ENCODE results near the gene RFK.

RFK gene

GRCh38 chr9:76425677-76426453 lies 31.6 kb upstream of the RFK start:
- DNase-seq (ENCODE audit: insufficient read length) (no peak), FAIRE-seq (no peak)
- no peak for TF ChIP-seq TAF1 (IDR thresholded peaks at IDR 0.05; ENCODE audit: borderline replicate concordance, low read depth, low read length)

DNA sequence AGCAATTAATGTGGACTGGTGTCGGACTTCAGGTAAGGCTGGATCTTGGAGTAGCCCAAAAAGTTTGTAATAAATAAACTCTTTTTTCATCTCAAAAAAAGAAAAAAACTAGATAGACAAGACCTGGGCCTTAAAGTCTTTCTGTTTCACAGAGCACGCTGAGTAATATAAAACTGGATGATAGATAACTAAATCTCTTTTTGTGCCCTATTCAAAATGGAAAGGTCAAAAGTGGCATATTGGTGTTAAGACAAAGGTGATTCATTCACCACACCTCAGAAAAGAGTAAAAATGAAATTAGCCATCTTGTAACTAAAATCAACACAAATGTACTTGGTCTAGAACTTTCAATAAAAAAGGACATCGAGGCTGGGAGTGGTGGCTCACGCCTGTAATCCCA lies 30.3 kb upstream of the RFK start:
- FAIRE-seq, result no peak
- no peak for DNase-seq (ENCODE audit: insufficient read length)

GRCh38 chr9:76423216-76424177 lies 29.3 kb upstream of the RFK start:
- TF ChIP-seq POLR2A (IDR thresholded peaks at IDR 0.05; ENCODE audit: low read depth, low read length) (no peak), POLR2AphosphoS5 (IDR thresholded peaks at IDR 0.05; ENCODE audit: low read depth, low read length) (no peak), TAF1 (IDR thresholded peaks at IDR 0.05; ENCODE audit: borderline replicate concordance, low read depth, low read length) (no peak)
- FAIRE-seq (no peak), DNase-seq (ENCODE audit: insufficient read length) (no peak)

More for the DNA sequence above, 30.3 kb upstream of the RFK start:
- TF ChIP-seq POLR2AphosphoS5 (IDR thresholded peaks at IDR 0.05; ENCODE audit: low read depth, low read length), result no peak
- no peak for TF ChIP-seq POLR2A (IDR thresholded peaks at IDR 0.05; ENCODE audit: low read depth, low read length)
- TF ChIP-seq TAF1 (IDR thresholded peaks at IDR 0.05; ENCODE audit: borderline replicate concordance, low read depth, low read length), result no peak

GRCh38 chr9:76419782-76420380 lies 25.7 kb upstream of the RFK start:
- TF ChIP-seq POLR2AphosphoS5 (IDR thresholded peaks at IDR 0.05; ENCODE audit: low read depth, low read length) (no peak), TAF1 (IDR thresholded peaks at IDR 0.05; ENCODE audit: borderline replicate concordance, low read depth, low read length) (no peak), POLR2A (IDR thresholded peaks at IDR 0.05; ENCODE audit: low read depth, low read length) (no peak)
- FAIRE-seq (no peak), DNase-seq (ENCODE audit: insufficient read length) (no peak)

DNA sequence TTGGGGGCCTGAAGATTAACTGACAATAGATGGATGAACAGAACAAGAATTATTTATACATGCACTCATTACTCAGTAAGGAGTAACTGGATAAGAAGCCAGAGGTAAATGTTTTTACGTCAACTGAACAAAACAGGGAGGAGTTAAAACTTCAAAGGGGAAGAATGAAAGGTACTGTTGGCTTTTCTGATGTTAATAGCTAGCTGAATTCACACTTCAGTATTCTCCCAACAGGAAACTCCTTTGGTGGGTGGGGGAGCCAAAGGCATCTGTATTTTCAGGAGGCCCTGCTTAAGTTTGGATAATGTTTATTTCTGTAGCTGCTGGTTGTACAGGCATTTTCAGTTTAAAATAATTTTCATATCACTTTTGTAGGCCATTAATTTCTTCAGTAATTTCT lies 23.2 kb upstream of the RFK start:
- no peak for TF ChIP-seq POLR2A (IDR thresholded peaks at IDR 0.05; ENCODE audit: low read depth, low read length)
- no peak for TF ChIP-seq TAF1 (IDR thresholded peaks at IDR 0.05; ENCODE audit: borderline replicate concordance, low read depth, low read length)
- no peak for TF ChIP-seq POLR2AphosphoS5 (IDR thresholded peaks at IDR 0.05; ENCODE audit: low read depth, low read length)
- FAIRE-seq, result no peak
- DNase-seq (ENCODE audit: insufficient read length), result no peak

DNA sequence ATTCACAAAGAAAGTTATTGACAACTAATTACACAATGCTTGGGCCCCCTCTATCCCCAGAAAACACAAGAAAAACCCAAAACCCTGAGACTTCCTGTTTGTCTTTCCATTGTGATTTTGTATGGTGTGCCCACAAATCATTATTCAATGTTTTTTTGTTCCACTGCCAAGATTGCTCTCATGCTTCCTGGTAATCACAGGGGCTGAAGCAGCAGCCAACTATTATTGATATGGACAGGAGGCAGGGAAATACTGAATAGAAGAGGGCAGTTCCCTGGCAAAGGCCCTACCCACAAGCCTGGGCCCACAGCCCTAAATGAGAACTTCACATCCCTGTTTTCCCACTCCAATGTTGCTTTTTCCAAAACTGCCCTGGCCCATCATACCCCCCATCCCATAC lies 21.5 kb upstream of the RFK start:
- DNase-seq (ENCODE audit: insufficient read length) (no peak), FAIRE-seq (no peak)
- TF ChIP-seq POLR2A (IDR thresholded peaks at IDR 0.05; ENCODE audit: low read depth, low read length), result no peak
- no peak for TF ChIP-seq POLR2AphosphoS5 (IDR thresholded peaks at IDR 0.05; ENCODE audit: low read depth, low read length)
- no peak for TF ChIP-seq TAF1 (IDR thresholded peaks at IDR 0.05; ENCODE audit: borderline replicate concordance, low read depth, low read length)

- FAIRE-seq, result no peak
- TF ChIP-seq POLR2AphosphoS5 (IDR thresholded peaks at IDR 0.05; ENCODE audit: low read depth, low read length) (no peak), TAF1 (IDR thresholded peaks at IDR 0.05; ENCODE audit: borderline replicate concordance, low read depth, low read length) (no peak), POLR2A (IDR thresholded peaks at IDR 0.05; ENCODE audit: low read depth, low read length) (no peak)
- no peak for DNase-seq (ENCODE audit: insufficient read length)
Measured at GRCh38 chr9:76415154-76415553, 20.9 kb upstream of the RFK start.

GRCh38 chr9:76414661-76415060 lies 20.4 kb upstream of the RFK start:
- DNase-seq (ENCODE audit: insufficient read length), result no peak

GRCh38 chr9:76413658-76414057 lies 19.4 kb upstream of the RFK start:
- DNase-seq (ENCODE audit: insufficient read length) (no peak), FAIRE-seq (no peak)
- TF ChIP-seq POLR2AphosphoS5 (IDR thresholded peaks at IDR 0.05; ENCODE audit: low read depth, low read length), result no peak

More at GRCh38 chr9:76414661-76415060, 20.4 kb upstream of the RFK start:
- FAIRE-seq, result no peak
- TF ChIP-seq POLR2A (IDR thresholded peaks at IDR 0.05; ENCODE audit: low read depth, low read length) (no peak), POLR2AphosphoS5 (IDR thresholded peaks at IDR 0.05; ENCODE audit: low read depth, low read length) (no peak), TAF1 (IDR thresholded peaks at IDR 0.05; ENCODE audit: borderline replicate concordance, low read depth, low read length) (no peak)

DNA sequence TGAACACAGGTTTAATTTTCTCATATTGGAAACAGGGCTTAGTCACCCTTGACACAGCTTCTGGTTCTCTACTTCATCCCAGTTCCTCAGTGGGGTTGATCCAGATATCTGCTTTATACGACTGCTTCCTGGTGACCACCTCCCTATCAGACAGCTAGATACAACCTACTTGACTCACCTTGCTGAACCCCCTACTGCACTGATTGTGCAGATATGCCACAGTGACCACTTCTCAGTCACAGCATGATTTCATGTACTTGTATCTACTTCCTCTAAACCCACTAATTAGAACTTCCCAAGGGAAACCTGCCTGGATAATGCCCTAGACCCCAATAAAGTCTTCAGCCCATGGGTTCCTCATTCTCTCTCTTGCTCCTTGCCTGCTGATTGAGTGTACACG lies 18.4 kb upstream of the RFK start:
- DNase-seq (ENCODE audit: insufficient read length) (no peak), FAIRE-seq (peak; percentile 78)
- no peak for TF ChIP-seq POLR2A (IDR thresholded peaks at IDR 0.05; ENCODE audit: low read depth, low read length)
- no peak for TF ChIP-seq TAF1 (IDR thresholded peaks at IDR 0.05; ENCODE audit: borderline replicate concordance, low read depth, low read length)
- no peak for TF ChIP-seq POLR2AphosphoS5 (IDR thresholded peaks at IDR 0.05; ENCODE audit: low read depth, low read length)

DNA sequence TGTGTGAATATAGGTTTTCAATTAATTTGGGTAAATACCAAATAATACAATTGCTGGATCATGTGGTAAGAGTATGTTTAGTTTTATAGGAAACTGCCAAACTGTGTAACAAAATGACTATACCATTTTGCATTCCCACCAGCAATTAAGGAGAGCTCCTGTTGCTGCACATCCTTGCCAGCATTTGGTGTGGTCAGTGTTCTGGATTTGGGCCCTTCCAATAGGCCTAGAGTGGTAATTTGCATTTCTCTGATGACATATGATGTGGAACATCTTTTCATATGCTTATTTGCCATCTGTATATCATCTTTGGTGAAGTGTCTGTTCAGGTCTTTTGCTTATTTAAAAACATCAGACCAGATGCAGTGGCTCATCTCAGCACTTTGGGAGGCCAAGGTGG lies 11.6 kb upstream of the RFK start:
- DNase-seq (ENCODE audit: insufficient read length), result no peak
- TF ChIP-seq POLR2AphosphoS5 (IDR thresholded peaks at IDR 0.05; ENCODE audit: low read depth, low read length) (no peak), TAF1 (IDR thresholded peaks at IDR 0.05; ENCODE audit: borderline replicate concordance, low read depth, low read length) (no peak), POLR2A (IDR thresholded peaks at IDR 0.05; ENCODE audit: low read depth, low read length) (no peak)
- no peak for FAIRE-seq

Data from GM12892 (cell line).